K562 (cell line): ENCODE data around the gene MRPL55. TPM values are rescaled to one million over a fixed set of nuclear protein-coding genes. Genes with fewer than 3 reads are reported as not detected.
A peak's percentile ranks its signal among the peaks of the same experiment; 100 is the strongest.

Experiments used
- DMBX1 ChIP-seq: fragments of 250-450 bp; sonication (Bioruptor Pico); IDR thresholded peaks from 2 replicates; pipeline ENCODE4 v1.8.0; 2022; ENCODE audit warnings: inconsistent platforms, mild to moderate bottlenecking, moderate library complexity, borderline replicate concordance
- EGR1 ChIP-seq: fragments of 450-650 bp; conservative IDR thresholded peaks from 2 replicates; pipeline ENCODE4 v1.6.1; 2017; ENCODE audit warnings: mild to moderate bottlenecking
- FOXA3 ChIP-seq, 2 experiments: fragments of 450-650 bp in 1 of 2; sonication (generic) in 1 of 2; formaldehyde crosslinking; IDR thresholded peaks in 1 of 2; conservative IDR thresholded peaks in 1 of 2; 2 replicates each; pipeline versions ENCODE4 v1.4.0 to v1.8.0; 2020 to 2022; ENCODE audit warnings: mild to moderate bottlenecking in 2 of 2, missing genetic modification reagents in 1 of 2
- FOXP1 ChIP-seq: sonication (generic); formaldehyde crosslinking; IDR thresholded peaks from 2 replicates; pipeline ENCODE4 v1.8.0; 2022; ENCODE audit warnings: mild to moderate bottlenecking, missing genetic modification reagents
- KAT7 ChIP-seq: sonication (generic); formaldehyde crosslinking; IDR thresholded peaks from 2 replicates; pipeline ENCODE4 v1.8.0; 2022; ENCODE audit warnings: missing genetic modification reagents, mild to moderate bottlenecking, borderline replicate concordance
- NCOR1 ChIP-seq: fragments of 450-650 bp; IDR thresholded peaks from 2 replicates; pipeline ENCODE4 v1.6.1; 2016; ENCODE audit warnings: mild to moderate bottlenecking, moderate library complexity
- RAD51 ChIP-seq: fragments of 450-650 bp; IDR thresholded peaks from 2 replicates; pipeline ENCODE4 v1.7.1; 2016; ENCODE audit warnings: low read depth, mild to moderate bottlenecking, borderline replicate concordance
- ZBTB7A ChIP-seq: IDR thresholded peaks from 2 replicates; pipeline ENCODE4 v1.6.1; 2011; ENCODE audit warnings: low read depth, mild to moderate bottlenecking, low read length, moderate library complexity, borderline replicate concordance; ENCODE audit not compliant: control insufficient read depth
- ZFP1 ChIP-seq: fragments of 450-650 bp; formaldehyde crosslinking; IDR thresholded peaks from 2 replicates; pipeline ENCODE4 v1.4.0; 2020; ENCODE audit warnings: mild to moderate bottlenecking, mixed read lengths
- ZFX ChIP-seq: sonication (generic); formaldehyde crosslinking; IDR thresholded peaks from 2 replicates; pipeline ENCODE4 v1.8.0; 2022; ENCODE audit warnings: mild to moderate bottlenecking, missing genetic modification reagents, moderate library complexity
- ZNF274 ChIP-seq: IDR thresholded peaks from 2 replicates; pipeline ENCODE4 v1.6.1; 2011; ENCODE audit warnings: low read depth, mild to moderate bottlenecking, low read length, moderate library complexity, borderline replicate concordance
- polyA plus RNA-seq, 8 experiments: library from polyadenylated mRNA; depleted of rRNA in 4 of 8; stranded (reverse) in 5 of 8; unstranded in 3 of 8; fragments of >200 nt; fragmentation: Nextera tagmentation in 2 of 8; fragmentation: Illumina TruSeq in 1 of 8; extraction: Ambion mirVana in 2 of 8; extraction: Trizol in 1 of 8; gene quantifications; 2 replicates each; pipeline versions ENCODE4 v1.2.1 to v1.2.3, GENCODE V29; 2011 to 2014; ENCODE audit warnings: inconsistent platforms in 1 of 8, missing spikeins in 1 of 8
- total RNA-seq, 7 experiments: library from RNA; depleted of rRNA in 6 of 7; stranded (reverse); fragments of >200 nt in 6 of 7; fragmentation: Illumina TruSeq in 2 of 7; extraction: Trizol in 2 of 7; gene quantifications; 2 replicates each; pipeline versions ENCODE4 v1.2.1 to v1.2.3, GENCODE V29; 2011 to 2021; ENCODE audit warnings: low replicate concordance in 1 of 7
- TF ChIP-seq, protein P1 (sequence below), 2 experiments: IDR thresholded peaks; 2 replicates each; pipeline ENCODE4 v1.6.1; 2011; ENCODE audit warnings: borderline replicate concordance in 1 of 2, control low read depth in 1 of 2, low read depth in 1 of 2, low read length in 1 of 2, mild to moderate bottlenecking in 1 of 2, mixed read lengths in 1 of 2, moderate library complexity in 1 of 2; ENCODE audit not compliant: insufficient read depth in 1 of 2, insufficient read length in 1 of 2, poor library complexity in 1 of 2, severe bottlenecking in 1 of 2; ENCODE audit errors: extremely low read depth in 1 of 2
- TF ChIP-seq, protein P2 (sequence below), 2 experiments: fragments of 450-650 bp; conservative IDR thresholded peaks; 2 replicates each; pipeline ENCODE4 v1.6.1; 2017; ENCODE audit warnings: mild to moderate bottlenecking in 2 of 2, moderate library complexity in 2 of 2
- TF ChIP-seq, protein P3 (sequence below): sonication (generic); formaldehyde crosslinking; IDR thresholded peaks from 2 replicates; pipeline ENCODE4 v1.8.0; 2022; ENCODE audit warnings: mild to moderate bottlenecking, missing genetic modification reagents, borderline replicate concordance
- TF ChIP-seq, protein P4 (sequence below): sonication (generic); formaldehyde crosslinking; IDR thresholded peaks from 2 replicates; pipeline ENCODE4 v1.8.0; 2022; ENCODE audit warnings: mild to moderate bottlenecking, missing genetic modification reagents
- TF ChIP-seq, protein P5 (sequence below), 2 experiments: IDR thresholded peaks; 2 replicates each; pipeline ENCODE4 v1.6.1; 2012; ENCODE audit warnings: improper control_type of control experiment in 2 of 2, low read depth in 2 of 2, low read length in 2 of 2, borderline replicate concordance in 1 of 2

MRPL55 gene
- total and polyA plus RNA-seq, 9 of the 15 experiments (the other 6 are each of a cell fraction or from before 2014, with no cell fraction given), result 34.9 to 228 (median 81.0) TPM

DNA sequence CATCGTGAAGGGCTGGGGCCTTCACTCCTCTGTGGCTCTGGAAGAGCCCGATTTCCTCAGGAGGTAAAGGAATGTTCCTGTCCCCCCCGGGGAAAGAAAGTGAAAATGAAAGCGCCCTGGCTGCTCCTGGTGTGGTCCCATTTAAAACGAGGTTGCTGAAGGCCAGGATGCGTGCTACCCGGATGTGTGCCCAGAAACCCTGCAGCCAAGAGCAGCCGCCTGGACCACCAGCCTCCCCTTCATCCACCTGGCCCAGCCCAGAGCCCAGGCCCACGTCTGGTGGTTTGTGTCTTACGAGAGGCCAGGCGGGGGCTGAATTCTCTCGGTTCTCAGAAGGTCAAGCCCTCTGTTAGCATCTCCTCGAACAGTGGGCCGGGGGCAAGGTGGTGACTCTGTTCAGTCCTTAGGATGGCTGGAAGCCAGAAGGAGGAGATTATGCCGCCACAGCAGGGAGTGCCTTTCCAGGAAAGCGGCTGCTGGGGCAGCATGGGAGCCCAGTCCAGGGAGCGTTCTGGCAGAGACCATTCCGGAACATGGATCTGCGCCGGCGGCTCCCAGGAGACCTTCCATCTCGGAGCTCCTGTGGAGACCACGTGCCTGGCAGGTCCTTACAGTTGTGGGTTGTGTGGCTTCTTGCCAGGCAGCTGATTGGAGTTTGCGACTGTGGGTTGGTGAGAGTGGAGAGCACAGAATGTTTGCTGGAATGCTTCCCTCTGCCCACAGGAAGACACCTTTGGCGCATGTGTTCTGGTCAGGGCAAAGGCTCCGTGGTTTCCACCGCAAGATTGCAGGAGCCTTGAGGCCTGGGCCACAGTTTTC lies 32.3 kb upstream of the MRPL55 start (continued):
- TF ChIP-seq ZNF274 (no peak), NCOR1 (no peak), RAD51 (0 out of 2 replicates have a peak, but pooled peaks have one; percentile 16), FOXA3 (CRISPR knock-in tag; conservative IDR thresholded peaks at IDR 0.05 in 1 of 2, IDR thresholded peaks at IDR 0.05 in 1 of 2) (peak in 1 of 2 experiments; percentile 60; a peak in 2 of 4 replicates), KAT7 (0 out of 2 replicates have a peak, but pooled peaks have one; percentile 37), EGR1 (0 out of 2 replicates have a peak, but pooled peaks have one; percentile 20), ZBTB7A (peak; percentile 16; the same call in 1 of the 2 replicates), FOXP1 (CRISPR knock-in tag) (0 out of 2 replicates have a peak, but pooled peaks have one; percentile 20), ZFP1 (CRISPR knock-in tag) (no peak), ZFX (CRISPR knock-in tag) (no peak), DMBX1 (0 out of 2 replicates have a peak, but pooled peaks have one; percentile 2)
- TF ChIP-seq, protein P1, sequence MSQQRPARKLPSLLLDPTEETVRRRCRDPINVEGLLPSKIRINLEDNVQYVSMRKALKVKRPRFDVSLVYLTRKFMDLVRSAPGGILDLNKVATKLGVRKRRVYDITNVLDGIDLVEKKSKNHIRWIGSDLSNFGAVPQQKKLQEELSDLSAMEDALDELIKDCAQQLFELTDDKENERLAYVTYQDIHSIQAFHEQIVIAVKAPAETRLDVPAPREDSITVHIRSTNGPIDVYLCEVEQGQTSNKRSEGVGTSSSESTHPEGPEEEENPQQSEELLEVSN (IDR thresholded peaks at IDR 0.05; ENCODE audit: borderline replicate concordance in 1 of 2, extremely low read depth in 1 of 2, insufficient read depth in 1 of 2, insufficient read length in 1 of 2, low read depth in 1 of 2, low read length in 1 of 2, poor library complexity in 1 of 2, severe bottlenecking in 1 of 2), result peak; percentile 17 to 49
- TF ChIP-seq, protein P2, sequence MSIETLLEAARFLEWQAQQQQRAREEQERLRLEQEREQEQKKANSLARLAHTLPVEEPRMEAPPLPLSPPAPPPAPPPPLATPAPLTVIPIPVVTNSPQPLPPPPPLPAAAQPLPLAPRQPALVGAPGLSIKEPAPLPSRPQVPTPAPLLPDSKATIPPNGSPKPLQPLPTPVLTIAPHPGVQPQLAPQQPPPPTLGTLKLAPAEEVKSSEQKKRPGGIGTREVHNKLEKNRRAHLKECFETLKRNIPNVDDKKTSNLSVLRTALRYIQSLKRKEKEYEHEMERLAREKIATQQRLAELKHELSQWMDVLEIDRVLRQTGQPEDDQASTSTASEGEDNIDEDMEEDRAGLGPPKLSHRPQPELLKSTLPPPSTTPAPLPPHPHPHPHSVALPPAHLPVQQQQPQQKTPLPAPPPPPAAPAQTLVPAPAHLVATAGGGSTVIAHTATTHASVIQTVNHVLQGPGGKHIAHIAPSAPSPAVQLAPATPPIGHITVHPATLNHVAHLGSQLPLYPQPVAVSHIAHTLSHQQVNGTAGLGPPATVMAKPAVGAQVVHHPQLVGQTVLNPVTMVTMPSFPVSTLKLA (conservative IDR thresholded peaks at IDR 0.05), result peak in 1 of 2 experiments; percentile 52; a peak in 2 of 4 replicates
- TF ChIP-seq, protein P3, sequence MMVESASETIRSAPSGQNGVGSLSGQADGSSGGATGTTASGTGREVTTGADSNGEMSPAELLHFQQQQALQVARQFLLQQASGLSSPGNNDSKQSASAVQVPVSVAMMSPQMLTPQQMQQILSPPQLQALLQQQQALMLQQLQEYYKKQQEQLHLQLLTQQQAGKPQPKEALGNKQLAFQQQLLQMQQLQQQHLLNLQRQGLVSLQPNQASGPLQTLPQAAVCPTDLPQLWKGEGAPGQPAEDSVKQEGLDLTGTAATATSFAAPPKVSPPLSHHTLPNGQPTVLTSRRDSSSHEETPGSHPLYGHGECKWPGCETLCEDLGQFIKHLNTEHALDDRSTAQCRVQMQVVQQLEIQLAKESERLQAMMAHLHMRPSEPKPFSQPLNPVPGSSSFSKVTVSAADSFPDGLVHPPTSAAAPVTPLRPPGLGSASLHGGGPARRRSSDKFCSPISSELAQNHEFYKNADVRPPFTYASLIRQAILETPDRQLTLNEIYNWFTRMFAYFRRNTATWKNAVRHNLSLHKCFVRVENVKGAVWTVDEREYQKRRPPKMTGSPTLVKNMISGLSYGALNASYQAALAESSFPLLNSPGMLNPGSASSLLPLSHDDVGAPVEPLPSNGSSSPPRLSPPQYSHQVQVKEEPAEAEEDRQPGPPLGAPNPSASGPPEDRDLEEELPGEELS (CRISPR knock-in tag), result 0 out of 2 replicates have a peak, but pooled peaks have one; percentile 37
- TF ChIP-seq, protein P4, sequence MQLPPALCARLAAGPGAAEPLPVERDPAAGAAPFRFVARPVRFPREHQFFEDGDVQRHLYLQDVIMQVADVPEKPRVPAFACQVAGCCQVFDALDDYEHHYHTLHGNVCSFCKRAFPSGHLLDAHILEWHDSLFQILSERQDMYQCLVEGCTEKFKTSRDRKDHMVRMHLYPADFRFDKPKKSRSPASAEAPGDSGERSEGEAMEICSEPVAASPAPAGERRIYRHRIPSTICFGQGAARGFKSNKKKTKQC (CRISPR knock-in tag), result peak; percentile 78; the same call in 1 of the 2 replicates
- TF ChIP-seq, protein P5, sequence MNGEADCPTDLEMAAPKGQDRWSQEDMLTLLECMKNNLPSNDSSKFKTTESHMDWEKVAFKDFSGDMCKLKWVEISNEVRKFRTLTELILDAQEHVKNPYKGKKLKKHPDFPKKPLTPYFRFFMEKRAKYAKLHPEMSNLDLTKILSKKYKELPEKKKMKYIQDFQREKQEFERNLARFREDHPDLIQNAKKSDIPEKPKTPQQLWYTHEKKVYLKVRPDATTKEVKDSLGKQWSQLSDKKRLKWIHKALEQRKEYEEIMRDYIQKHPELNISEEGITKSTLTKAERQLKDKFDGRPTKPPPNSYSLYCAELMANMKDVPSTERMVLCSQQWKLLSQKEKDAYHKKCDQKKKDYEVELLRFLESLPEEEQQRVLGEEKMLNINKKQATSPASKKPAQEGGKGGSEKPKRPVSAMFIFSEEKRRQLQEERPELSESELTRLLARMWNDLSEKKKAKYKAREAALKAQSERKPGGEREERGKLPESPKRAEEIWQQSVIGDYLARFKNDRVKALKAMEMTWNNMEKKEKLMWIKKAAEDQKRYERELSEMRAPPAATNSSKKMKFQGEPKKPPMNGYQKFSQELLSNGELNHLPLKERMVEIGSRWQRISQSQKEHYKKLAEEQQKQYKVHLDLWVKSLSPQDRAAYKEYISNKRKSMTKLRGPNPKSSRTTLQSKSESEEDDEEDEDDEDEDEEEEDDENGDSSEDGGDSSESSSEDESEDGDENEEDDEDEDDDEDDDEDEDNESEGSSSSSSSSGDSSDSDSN (IDR thresholded peaks at IDR 0.05; ENCODE audit: borderline replicate concordance in 1 of 2, low read depth in 2 of 2, low read length in 2 of 2), result peak in 1 of 2 experiments; percentile 36; a peak in 1 of 4 replicates
